K562 (cell line): ENCODE measurements around the gene CHD6.

Source experiments
- ATF2 ChIP-seq: sonication (generic); formaldehyde crosslinking; IDR thresholded peaks from 2 replicates; pipeline ENCODE4 v1.8.1; 2022; ENCODE audit warnings: missing genetic modification reagents
- ATF7 ChIP-seq: fragments of 450-650 bp; IDR thresholded peaks from 2 replicates; pipeline ENCODE4 v1.7.1; 2014; ENCODE audit warnings: mild to moderate bottlenecking, moderate library complexity
- EZH2 ChIP-seq: IDR thresholded peaks from 2 replicates; pipeline ENCODE4 v1.6.1; 2012; ENCODE audit warnings: low read depth, mild to moderate bottlenecking, inconsistent platforms, low read length, borderline replicate concordance
- NBN ChIP-seq: fragments of 450-650 bp; IDR thresholded peaks from 2 replicates; pipeline ENCODE4 v1.6.1; 2016; ENCODE audit warnings: low read depth, mild to moderate bottlenecking
- NR4A1 ChIP-seq, 2 experiments: fragments of 250-450 bp in 1 of 2; fragments of 450-650 bp in 1 of 2; sonication (Bioruptor Pico) in 1 of 2; IDR thresholded peaks; 2 replicates each; pipeline versions ENCODE4 v1.4.0 to v1.6.1; 2016 to 2020; ENCODE audit warnings: mild to moderate bottlenecking in 2 of 2, missing compliant biosample characterization in 1 of 2, missing genetic modification characterization in 1 of 2, moderate library complexity in 1 of 2
- ZNF589 ChIP-seq: fragments of 200-800 bp; sonication (Bioruptor generic); IDR thresholded peaks from 2 replicates; pipeline ENCODE4 v1.6.1; 2016; ENCODE audit warnings: low read depth, missing genetic modification characterization, missing compliant biosample characterization
- ZSCAN29 ChIP-seq: fragments of 450-650 bp; IDR thresholded peaks from 2 replicates; pipeline ENCODE4 v1.6.1; 2017

GRCh38 chr20:41447006-41447405 lies 171.2 kb downstream of the CHD6 start:
- TF ChIP-seq NBN (no peak), NR4A1 (CRISPR knock-in tag; IDR thresholded peaks at IDR 0.05) (no peak), NR4A1 (tag; IDR thresholded peaks at IDR 0.05) (no peak), EZH2 (no peak), ZNF589 (CRISPR knock-in tag) (no peak), ATF2 (CRISPR knock-in tag) (no peak), ZSCAN29 (no peak), ATF7 (no peak)
